PC-3 (cell line): Measurements from ENCODE around the gene MLLT10. TPM values are rescaled to one million over a fixed set of nuclear protein-coding genes. Genes with fewer than 3 reads are reported as not detected.

ENCODE experiments used
- ATAC-seq: fragments of 200-7000 bp; cut with Tn5 transposase; 2 replicates; pipeline ENCODE4 v1.9.1; 2020; ENCODE audit warnings: mild to moderate bottlenecking, moderate library complexity
- BruUV-seq: library from RNA; stranded (reverse); fragments of 400-500 nt; replicated peaks from 2 replicates; lab custom pipeline; 2021; lab: Mats Ljungman, UMichigan
- CTCF ChIA-PET: fragments of 300-600 bp; sonication (Branson Sonifier 250); formaldehyde crosslinking; loops from one replicate; lab custom pipeline; 2022; ENCODE audit warnings: antibody characterized with exemption; lab: Charles Lee
- POLR2A ChIA-PET: fragments of 300-600 bp; sonication (Branson Sonifier 250); formaldehyde crosslinking; loops from one replicate; lab custom pipeline; 2022; ENCODE audit warnings: antibody characterized with exemption; ENCODE audit not compliant: unreplicated experiment; lab: Charles Lee
- DNase-seq: peaks from one replicate; pipeline ENCODE4 v3.0.0-alpha.2; 2015
- H2AFZ ChIP-seq: fragments of 300-600 bp; sonication (generic); 2 replicates; pipeline ENCODE4 v1.6.0; 2016; ENCODE audit warnings: antibody characterized with exemption, low read length
- H3F3A ChIP-seq: fragments of 300-600 bp; sonication (generic); one replicate; pipeline ENCODE4 v1.6.0; 2017; ENCODE audit warnings: antibody characterized with exemption, low read length, control low read depth, mild to moderate bottlenecking; ENCODE audit not compliant: unreplicated experiment
- H3K27ac ChIP-seq: fragments of 300-600 bp; sonication (generic); 2 replicates; pipeline ENCODE4 v1.5.1; 2016; ENCODE audit warnings: mild to moderate bottlenecking, low read length
- H3K27me3 ChIP-seq: fragments of 300-600 bp; sonication (generic); 2 replicates; pipeline ENCODE4 v1.6.1; 2016; ENCODE audit warnings: low read length, mixed read lengths
- H3K36me3 ChIP-seq: fragments of 300-600 bp; sonication (generic); 2 replicates; pipeline ENCODE4 v1.6.1; 2016; ENCODE audit warnings: low read depth, mixed run types, low read length, mixed read lengths
- H3K4me1 ChIP-seq: fragments of 300-600 bp; sonication (generic); 2 replicates; pipeline ENCODE4 v1.5.1; 2016; ENCODE audit warnings: low read length; ENCODE audit not compliant: insufficient read depth
- H3K4me2 ChIP-seq: fragments of 300-600 bp; sonication (generic); 2 replicates; pipeline ENCODE4 v1.6.0; 2016; ENCODE audit warnings: low read length
- H3K4me3 ChIP-seq: fragments of 300-600 bp; sonication (generic); 2 replicates; pipeline ENCODE4 v1.5.1; 2016; ENCODE audit warnings: mild to moderate bottlenecking, low read length, mixed read lengths
- H3K79me2 ChIP-seq: fragments of 300-600 bp; sonication (generic); 2 replicates; pipeline ENCODE4 v1.6.1; 2017; ENCODE audit warnings: low read length, mixed read lengths
- H3K9ac ChIP-seq: fragments of 300-600 bp; sonication (generic); 2 replicates; pipeline ENCODE4 v1.6.0; 2016; ENCODE audit warnings: mild to moderate bottlenecking, low read length
- H3K9me2 ChIP-seq: fragments of 300-600 bp; sonication (generic); replicated peaks from 2 replicates; pipeline ENCODE4 v1.6.1; 2016; ENCODE audit warnings: mixed run types, low read length, mixed read lengths
- H3K9me3 ChIP-seq: fragments of 300-600 bp; sonication (generic); 2 replicates; pipeline ENCODE4 v1.6.1; 2016; ENCODE audit warnings: low read length, mixed read lengths
- H4K20me1 ChIP-seq: fragments of 300-600 bp; sonication (generic); 2 replicates; pipeline ENCODE4 v1.6.1; 2016; ENCODE audit warnings: low read length, mixed read lengths
- CTCF ChIP-seq: fragments of 300-600 bp; sonication (generic); conservative IDR thresholded peaks from 2 replicates; pipeline ENCODE4 v1.5.1; 2017; ENCODE audit warnings: antibody characterized with exemption, low read depth, mild to moderate bottlenecking, low read length
- EZH2 ChIP-seq: fragments of 300-600 bp; sonication (generic); IDR thresholded peaks from one replicate; pipeline ENCODE4 v1.6.1; 2017; ENCODE audit warnings: antibody characterized with exemption, mild to moderate bottlenecking, low read length; ENCODE audit not compliant: unreplicated experiment
- EZH2phosphoT487 ChIP-seq: fragments of 300-600 bp; sonication (generic); IDR thresholded peaks from 2 replicates; pipeline ENCODE4 v1.6.1; 2018; ENCODE audit warnings: mild to moderate bottlenecking, antibody characterized with exemption, low read length, borderline replicate concordance
- intact Hi-C: fragments of 100-400 bp; cut with micrococcal nuclease; formaldehyde crosslinking; loops from 2 replicates; pipeline ENCODE4 v1.9.0; 2023
- total RNA-seq: library from RNA; depleted of rRNA; stranded (reverse); fragments of >200 nt; gene quantifications from 2 replicates; pipeline ENCODE4 v1.2.3, GENCODE V29; 2014

The MLLT10 gene
- total RNA-seq, 1 experiment from 2014 or later, result 32.5 TPM

DNA sequence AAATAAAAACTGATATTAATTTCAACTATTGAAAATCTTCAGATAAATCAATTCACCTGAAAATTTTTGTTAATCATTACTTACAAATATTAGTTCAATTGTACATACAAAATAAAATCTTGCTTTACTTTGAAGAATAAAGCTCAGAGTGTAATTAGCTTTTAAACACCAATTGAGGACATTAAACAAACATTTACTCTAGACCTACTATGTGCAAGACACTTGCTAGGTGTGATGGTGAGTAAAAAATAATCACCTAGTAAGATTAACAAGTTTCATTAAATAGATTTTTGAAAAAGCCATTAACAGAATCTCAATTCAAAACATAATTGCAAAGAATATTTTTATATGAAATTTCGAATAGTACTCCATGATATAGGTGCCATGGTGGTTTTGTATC lies 3.9 kb upstream of the MLLT10 start:
- no peaks in the 10 kb centered on the region for H3K9me3 ChIP-seq
- CTCF ChIA-PET, result no interaction called here
- intact Hi-C loops, result no loop called here
- no peak overlapping the region for H3K4me2 ChIP-seq
- no peaks in the 10 kb centered on the region for H3K27me3 ChIP-seq
- POLR2A ChIA-PET, result no interaction called here
- H3K4me3 ChIP-seq, result no peak overlapping the region
- H3K79me2 ChIP-seq, result peaks cover 2% of the 10 kb centered on the region
- no TSS peak for BruUV-seq
- no peak overlapping the region for H2AFZ ChIP-seq
- H3K9ac ChIP-seq, result no peak overlapping the region
- TF ChIP-seq CTCF (no peak), EZH2 (no peak), EZH2phosphoT487 (no peak)
- H3F3A ChIP-seq, result no peaks in the 10 kb centered on the region
- no peaks in the 10 kb centered on the region for H4K20me1 ChIP-seq
- no peaks in the 10 kb centered on the region for H3K9me2 ChIP-seq
- DNase-seq (no peak), ATAC-seq (no peak)
- H3K4me1 ChIP-seq, result peaks cover 22% of the 10 kb centered on the region
- H3K27ac ChIP-seq, result no peak overlapping the region
- no peaks in the 10 kb centered on the region for H3K36me3 ChIP-seq

DNA sequence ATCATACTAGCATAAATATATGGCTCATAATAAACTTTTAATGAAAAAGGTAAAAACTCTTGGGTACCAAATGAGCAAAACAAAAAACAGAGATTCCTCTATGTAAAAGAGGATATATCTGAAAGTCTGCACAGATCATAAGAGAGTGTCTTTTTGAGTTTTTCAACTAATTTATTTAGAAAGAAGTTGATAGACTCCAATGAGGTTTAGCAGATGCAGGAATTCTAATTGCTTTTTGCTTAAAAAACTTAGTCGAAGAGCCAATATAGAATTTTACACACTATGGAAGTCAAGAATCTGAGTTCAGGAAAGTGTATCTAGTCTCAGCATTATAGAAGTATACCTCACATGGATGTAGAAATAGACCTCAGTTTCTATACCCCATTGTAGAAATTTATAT lies 3.4 kb upstream of the MLLT10 start:
- H3K4me1 ChIP-seq, result peaks cover 18% of the 10 kb centered on the region
- no peak overlapping the region for H3K27ac ChIP-seq
- no peak overlapping the region for H2AFZ ChIP-seq
- DNase-seq, result no peak
- no peaks in the 10 kb centered on the region for H3K36me3 ChIP-seq
- BruUV-seq, result no TSS peak
- TF ChIP-seq EZH2 (no peak), CTCF (no peak), EZH2phosphoT487 (no peak)
- H3K4me3 ChIP-seq, result no peak overlapping the region
- H3K79me2 ChIP-seq, result peaks cover 6% of the 10 kb centered on the region
- no peak for ATAC-seq
- no peaks in the 10 kb centered on the region for H3K27me3 ChIP-seq
- no peaks in the 10 kb centered on the region for H3K9me3 ChIP-seq
- H3K9ac ChIP-seq, result no peak overlapping the region
- intact Hi-C loops, result no loop called here
- H3K9me2 ChIP-seq, result no peaks in the 10 kb centered on the region
- CTCF ChIA-PET, result no interaction called here
- no peak overlapping the region for H3K4me2 ChIP-seq
- POLR2A ChIA-PET, result no interaction called here
- H3F3A ChIP-seq, result no peaks in the 10 kb centered on the region
- no peaks in the 10 kb centered on the region for H4K20me1 ChIP-seq

DNA sequence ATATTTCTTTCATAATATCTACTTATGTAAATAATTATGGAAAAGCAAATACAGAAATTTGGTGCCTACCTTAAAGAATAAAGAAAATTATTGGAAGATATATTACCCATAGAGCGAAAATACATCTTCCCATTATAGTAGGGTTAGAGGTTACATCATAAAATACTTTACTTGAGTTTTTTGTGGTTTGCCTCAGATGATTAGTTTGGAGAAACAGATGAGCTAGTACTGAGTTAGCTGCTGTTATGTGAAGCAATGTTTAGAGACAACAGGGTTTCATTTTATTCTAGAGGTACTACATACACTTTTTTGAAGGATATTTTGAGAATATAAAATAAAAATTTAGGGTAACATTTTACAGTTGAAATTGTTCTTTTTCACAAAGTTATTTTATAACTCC lies 2.9 kb upstream of the MLLT10 start:
- POLR2A ChIA-PET, result no interaction called here
- H3K79me2 ChIP-seq, result peaks cover 12% of the 10 kb centered on the region
- H3K27me3 ChIP-seq, result no peaks in the 10 kb centered on the region
- no peak overlapping the region for H3K9ac ChIP-seq
- H3K4me1 ChIP-seq, result peaks cover 18% of the 10 kb centered on the region
- H3K9me2 ChIP-seq, result no peaks in the 10 kb centered on the region
- no TSS peak for BruUV-seq
- no peak for DNase-seq
- H4K20me1 ChIP-seq, result no peaks in the 10 kb centered on the region
- H3F3A ChIP-seq, result no peaks in the 10 kb centered on the region
- no peaks in the 10 kb centered on the region for H3K9me3 ChIP-seq
- H3K27ac ChIP-seq, result no peak overlapping the region
- no peak overlapping the region for H3K4me3 ChIP-seq
- H3K4me2 ChIP-seq, result no peak overlapping the region
- ATAC-seq, result no peak
- intact Hi-C loops, result no loop called here
- TF ChIP-seq EZH2 (no peak), EZH2phosphoT487 (no peak), CTCF (no peak)
- H3K36me3 ChIP-seq, result no peaks in the 10 kb centered on the region
- CTCF ChIA-PET, result no interaction called here
- no peak overlapping the region for H2AFZ ChIP-seq
